Thyroid gland (tissue), 4 donors: ENCODE results near the gene HCN3.

Experiments
- POLR2A ChIP-seq, 2 donors: fragments of 450-650 bp; IDR thresholded peaks; one replicate each; pipeline ENCODE4 v1.6.1; 2017; ENCODE audit warnings: antibody characterized with exemption in 2 of 2, mild to moderate bottlenecking in 2 of 2, moderate library complexity in 1 of 2
- TF ChIP-seq, protein P1 (sequence below), 6 experiments: fragments of 200-600 bp in 3 of 6; fragments of 450-650 bp in 3 of 6; sonication (generic) in 3 of 6; IDR thresholded peaks; one replicate each; pipeline ENCODE4 v1.5.1; 2016 to 2019; ENCODE audit warnings: antibody characterized with exemption in 6 of 6, mild to moderate bottlenecking in 2 of 6, inconsistent platforms in 1 of 6, moderate library complexity in 1 of 6

GRCh38 chr1:155253797-155254196 lies 23.5 kb upstream of the HCN3 start:
- TF ChIP-seq, protein P1, sequence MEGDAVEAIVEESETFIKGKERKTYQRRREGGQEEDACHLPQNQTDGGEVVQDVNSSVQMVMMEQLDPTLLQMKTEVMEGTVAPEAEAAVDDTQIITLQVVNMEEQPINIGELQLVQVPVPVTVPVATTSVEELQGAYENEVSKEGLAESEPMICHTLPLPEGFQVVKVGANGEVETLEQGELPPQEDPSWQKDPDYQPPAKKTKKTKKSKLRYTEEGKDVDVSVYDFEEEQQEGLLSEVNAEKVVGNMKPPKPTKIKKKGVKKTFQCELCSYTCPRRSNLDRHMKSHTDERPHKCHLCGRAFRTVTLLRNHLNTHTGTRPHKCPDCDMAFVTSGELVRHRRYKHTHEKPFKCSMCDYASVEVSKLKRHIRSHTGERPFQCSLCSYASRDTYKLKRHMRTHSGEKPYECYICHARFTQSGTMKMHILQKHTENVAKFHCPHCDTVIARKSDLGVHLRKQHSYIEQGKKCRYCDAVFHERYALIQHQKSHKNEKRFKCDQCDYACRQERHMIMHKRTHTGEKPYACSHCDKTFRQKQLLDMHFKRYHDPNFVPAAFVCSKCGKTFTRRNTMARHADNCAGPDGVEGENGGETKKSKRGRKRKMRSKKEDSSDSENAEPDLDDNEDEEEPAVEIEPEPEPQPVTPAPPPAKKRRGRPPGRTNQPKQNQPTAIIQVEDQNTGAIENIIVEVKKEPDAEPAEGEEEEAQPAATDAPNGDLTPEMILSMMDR (IDR thresholded peaks at IDR 0.05), result no peak
- no peak for TF ChIP-seq POLR2A (IDR thresholded peaks at IDR 0.05)
